ENCODE data around the gene TNRC6B.
A peak's percentile ranks its signal among the peaks of the same experiment; 100 is the strongest.
"Not testable (repeated sequence)": the region's sequence is repeated elsewhere in the genome, so short reads cannot be mapped to it uniquely, and the experiment has no call there.

TNRC6B gene

DNA sequence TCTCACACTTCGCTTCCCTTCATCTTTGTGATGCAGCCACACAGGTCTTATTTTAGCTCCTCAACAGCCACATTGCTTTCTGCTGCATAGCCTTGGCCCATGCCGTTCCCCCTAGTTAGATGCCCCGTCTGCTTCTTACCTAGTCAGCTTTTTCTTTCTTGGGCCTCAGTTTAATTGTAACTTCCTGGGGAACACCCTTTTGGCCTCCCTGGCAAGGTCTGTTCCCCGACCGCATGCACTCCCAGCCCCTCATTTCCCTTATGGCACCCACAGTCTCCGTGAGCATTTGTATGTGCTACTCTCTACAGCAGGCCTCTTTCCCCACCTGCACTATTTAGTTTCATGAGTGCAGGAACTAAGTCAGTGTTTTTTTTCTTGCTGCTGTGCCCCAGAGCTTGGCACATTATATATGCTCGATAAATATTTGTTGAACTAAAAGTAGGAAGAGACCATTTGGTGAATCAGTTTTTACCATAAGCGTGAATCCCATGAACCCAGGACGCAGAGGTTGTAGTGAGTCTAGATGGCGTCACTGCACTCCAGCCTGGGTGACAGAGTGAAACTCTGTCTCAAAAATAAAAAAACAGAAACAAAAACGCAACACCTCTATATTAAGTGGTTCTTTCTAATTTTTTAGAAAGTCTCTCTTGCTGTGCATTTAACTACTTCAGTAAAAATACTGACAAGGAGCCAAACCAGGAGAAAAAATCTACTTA is 38.5 kb downstream of the TNRC6B start:
- DNase-seq: no peak

- DNase-seq: no peak
Observed at GRCh38 chr22:40218152-40218551, 40.4 kb downstream of the TNRC6B start.

DNA sequence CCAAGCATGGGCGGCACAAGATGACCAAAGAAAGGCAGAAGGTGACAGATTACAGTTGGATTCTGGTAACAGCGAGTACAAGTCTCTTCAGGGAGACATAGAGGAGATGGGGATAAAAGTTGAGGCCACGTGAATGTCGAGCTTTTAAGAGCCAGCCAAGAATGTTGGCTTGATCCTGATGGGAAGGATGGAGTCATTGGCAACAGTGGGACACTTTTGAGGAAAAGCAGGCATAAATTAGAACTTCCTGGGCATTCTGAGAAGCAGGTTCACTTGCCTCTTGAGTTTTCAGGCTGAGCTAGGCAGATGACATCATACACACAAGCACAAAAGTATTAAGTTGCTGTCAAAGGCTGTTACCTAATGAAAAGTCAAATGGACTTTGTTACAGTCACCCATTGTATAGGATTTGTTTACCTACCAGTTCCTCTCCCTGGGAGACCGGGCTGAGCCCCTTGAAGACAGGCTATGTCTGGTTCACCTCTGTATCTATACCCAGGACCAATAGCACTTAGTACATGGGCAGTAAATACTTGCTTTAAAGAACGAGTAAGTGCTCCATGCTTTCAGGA is 41.1 kb downstream of the TNRC6B start:
- DNase-seq: no peak

GRCh38 chr22:40220316-40221054 is 42.8 kb downstream of the TNRC6B start:
- DNase-seq: no peak

- DNase-seq: no peak
Observed at GRCh38 chr22:40221055-40221414, 43.3 kb downstream of the TNRC6B start.

- DNase-seq: not testable (repeated sequence)
Observed at GRCh38 chr22:40222979-40223378, 45.3 kb downstream of the TNRC6B start.

GRCh38 chr22:40224702-40225101 is 47.0 kb downstream of the TNRC6B start:
- DNase-seq: peak; percentile 14

DNA sequence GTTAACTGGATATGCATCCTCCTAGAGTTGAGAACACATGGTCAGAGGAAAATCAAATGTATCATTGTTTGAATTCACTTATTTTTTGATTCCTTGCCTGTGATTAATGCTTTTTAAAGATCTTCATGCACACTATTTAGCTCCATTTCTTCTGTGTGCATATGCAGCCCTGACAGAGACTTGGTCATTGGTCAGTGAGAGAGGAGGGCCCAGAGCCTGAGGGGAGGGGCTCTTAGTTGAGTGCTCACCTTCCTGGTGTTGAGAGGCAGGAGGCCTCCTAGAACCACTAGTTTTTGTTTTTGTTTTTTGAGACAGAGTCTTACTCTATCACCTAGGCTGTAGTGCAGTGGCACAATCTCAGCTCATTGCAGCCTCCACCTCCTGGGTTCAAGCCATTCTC is 48.9 kb downstream of the TNRC6B start:
- no peak for DNase-seq

DNA sequence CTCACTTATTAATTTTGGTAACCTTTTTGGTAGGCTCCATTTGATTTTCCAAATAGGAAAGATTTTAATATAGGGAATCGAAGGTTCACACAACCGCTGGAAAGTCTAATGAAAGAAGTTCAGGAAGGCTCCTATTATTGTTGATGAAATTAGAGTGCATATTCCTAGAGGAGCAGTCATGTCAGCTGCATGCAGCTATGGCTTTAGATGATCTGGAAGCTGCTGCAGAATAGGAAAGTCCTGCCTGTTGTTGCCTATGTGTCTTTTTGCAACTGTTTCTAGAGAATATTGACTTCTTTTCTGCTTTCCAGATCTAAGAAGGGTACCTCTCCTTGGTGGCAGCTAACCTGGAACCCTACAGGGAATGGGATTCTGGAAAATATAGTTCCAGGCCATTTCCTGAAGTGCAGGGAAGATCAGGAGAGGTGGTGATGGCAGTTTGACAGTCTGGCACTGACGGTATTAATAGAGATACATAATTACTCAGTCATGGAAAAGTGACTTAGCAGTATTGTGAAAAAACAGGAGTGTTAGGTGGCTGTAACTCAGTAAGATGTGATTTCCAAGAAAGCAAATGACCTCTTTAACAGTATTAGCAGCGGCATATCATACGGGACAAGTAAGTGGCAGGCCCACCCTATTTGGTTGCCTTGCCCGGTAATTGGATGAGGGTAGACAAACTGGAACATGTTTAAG is 54.0 kb downstream of the TNRC6B start:
- DNase-seq: no peak

DNA sequence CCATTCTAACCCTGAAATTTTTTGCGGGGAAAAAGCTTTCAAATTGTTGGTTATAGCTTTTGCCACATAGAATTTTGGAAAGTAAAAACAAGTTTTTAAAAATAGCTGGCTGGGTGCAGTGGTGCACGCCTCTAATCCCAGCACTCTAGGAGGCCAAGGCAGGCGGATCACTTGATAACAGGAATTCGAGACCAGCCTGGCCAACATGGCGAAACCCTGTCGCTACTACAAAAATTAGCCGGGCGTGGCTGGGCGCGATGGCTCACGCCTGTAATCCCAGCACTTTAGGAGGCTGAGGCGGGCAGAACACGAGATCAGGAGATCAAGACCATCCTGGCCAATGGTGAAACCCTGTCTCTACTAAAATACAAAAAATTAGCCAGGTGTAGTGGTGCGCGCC is 54.9 kb downstream of the TNRC6B start:
- no peak for DNase-seq

GRCh38 chr22:40233886-40234285 is 56.2 kb downstream of the TNRC6B start:
- DNase-seq: no peak

- DNase-seq: no peak
Observed at GRCh38 chr22:40234658-40235057, 56.9 kb downstream of the TNRC6B start.

GRCh38 chr22:40235308-40235707 is 57.6 kb downstream of the TNRC6B start:
- peak; percentile 17 for DNase-seq

DNA sequence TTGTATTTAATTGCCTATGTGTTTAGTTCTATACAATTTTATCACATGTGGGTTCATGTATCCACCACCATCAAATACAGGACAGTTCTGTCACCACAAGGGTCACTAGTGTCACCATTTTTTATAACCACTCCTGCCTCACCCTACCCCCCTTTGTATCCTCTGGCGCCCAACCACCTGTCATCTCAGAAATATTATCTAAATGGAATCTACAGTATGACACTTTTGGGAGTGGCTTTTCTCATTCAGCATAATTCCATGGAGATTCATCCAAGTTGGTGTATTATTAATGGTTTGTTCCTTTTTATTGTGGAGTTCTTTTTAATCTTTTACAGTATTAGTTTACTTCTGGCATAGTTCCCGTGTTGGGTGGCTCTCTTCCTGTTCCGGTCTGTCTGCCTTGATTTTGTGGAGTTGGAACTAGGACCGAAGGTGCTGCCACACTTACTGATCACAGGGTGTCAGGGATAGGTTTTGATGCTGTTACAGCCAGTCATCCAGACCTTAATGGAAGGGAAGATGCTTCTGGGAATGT is 58.5 kb downstream of the TNRC6B start:
- no peak for DNase-seq

- no peak for DNase-seq
Observed at GRCh38 chr22:40237241-40237640, 59.5 kb downstream of the TNRC6B start.

- DNase-seq: no peak
Observed at GRCh38 chr22:40237788-40238424, 60.2 kb downstream of the TNRC6B start.

GRCh38 chr22:40238425-40239344 is 61.0 kb downstream of the TNRC6B start:
- DNase-seq: peak; percentile 48

DNA sequence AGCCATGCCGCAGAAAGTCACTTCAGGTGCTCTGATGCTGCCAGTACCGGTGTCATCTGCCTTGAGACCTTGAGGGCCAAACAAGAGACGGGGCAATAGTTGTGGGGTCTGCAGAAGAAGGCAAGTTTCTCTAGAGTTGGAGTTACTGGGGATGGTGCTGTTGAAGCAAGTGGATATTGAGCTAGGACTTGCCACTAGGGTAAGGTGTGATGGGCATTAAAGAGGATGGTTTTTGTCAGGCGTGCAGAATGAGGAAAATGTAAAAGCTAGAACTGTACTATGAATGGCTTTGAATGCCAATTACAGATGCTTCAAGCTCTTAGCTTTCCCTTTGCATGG is 61.6 kb downstream of the TNRC6B start:
- no peak for DNase-seq

DNA sequence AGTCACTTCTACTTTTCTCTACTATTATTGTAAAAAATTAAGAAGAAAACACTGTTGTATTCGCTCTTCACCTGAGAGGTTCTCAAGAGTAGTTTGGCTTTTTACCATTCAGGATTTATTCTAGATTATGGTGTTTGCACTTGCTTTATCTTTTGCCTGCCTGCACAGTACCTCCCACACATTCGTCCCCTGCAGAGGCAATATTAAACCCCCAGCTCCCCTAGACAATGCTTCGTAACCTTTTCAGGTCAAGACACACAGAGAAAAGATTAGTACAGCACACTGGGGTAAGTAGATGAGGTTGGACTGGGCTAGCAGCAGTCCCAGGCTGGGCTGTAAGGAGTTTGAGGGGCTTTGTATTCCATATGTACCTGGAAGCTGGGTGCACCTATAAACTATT is 62.4 kb downstream of the TNRC6B start:
- DNase-seq: no peak

DNA sequence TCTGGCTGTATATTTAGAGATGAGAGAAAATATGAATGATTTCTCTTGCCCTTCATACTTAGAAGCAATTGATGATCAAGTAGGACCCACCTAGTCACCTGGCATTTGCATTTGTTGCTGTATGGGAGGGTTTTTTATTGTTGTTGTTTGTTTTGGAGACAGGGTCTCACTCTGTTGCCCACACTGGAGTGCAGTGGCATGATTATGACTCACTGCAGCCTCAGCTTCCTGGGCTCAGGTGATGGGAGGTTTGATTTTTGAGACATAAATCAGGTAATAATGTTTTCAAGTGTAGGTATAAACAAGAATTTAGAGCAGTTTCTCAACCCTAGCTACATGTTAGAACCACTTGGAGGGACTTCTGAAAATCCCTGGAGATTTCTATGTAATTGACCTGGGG is 63.0 kb downstream of the TNRC6B start:
- DNase-seq: no peak

- DNase-seq: no peak
Observed at GRCh38 chr22:40241200-40241763, 63.6 kb downstream of the TNRC6B start.

DNA sequence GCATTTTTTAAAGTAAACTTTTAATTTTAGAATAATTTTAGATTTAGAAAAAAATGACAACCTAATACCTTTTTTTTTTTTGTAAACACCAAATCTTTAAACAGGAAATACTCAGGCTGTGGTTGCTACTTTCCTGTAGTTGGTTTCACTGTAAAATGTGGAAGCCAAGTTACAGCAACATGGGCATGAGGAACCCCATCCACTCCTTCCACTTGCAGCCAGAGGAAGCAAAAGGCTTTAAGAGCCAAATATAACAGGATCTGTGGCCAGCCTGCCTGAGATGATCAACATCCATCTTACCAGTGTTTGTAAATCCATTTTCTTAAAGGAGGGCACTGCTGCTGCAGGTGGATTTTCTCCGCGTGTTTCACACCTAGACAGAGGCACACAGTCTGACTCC is 66.2 kb downstream of the TNRC6B start:
- no peak for DNase-seq

Data from NCI-H226 (cell line).